ENCODE results near the gene RBM3. TPM values are rescaled to one million over a fixed set of nuclear protein-coding genes. Genes with fewer than 3 reads are reported as not detected.

RBM3 gene
- total RNA-seq, 4 donors from 2014 or later, result 118 to 178 (median 151) TPM

GRCh38 chrX:48592971-48593370 lies 18.7 kb downstream of the RBM3 start:
- Histone ChIP-seq H3K4me1 (no peaks in the 10 kb centered on the region), H3K4me3 (no peak overlapping the region), H3K27ac (no peak overlapping the region), H3K27me3 (no peaks in the 10 kb centered on the region), H3K9me3 (no peaks in the 10 kb centered on the region), H3K36me3 (no peaks in the 10 kb centered on the region)
- no peak for DNase-seq
- TF ChIP-seq POLR2A (IDR thresholded peaks at IDR 0.05), result no peak
- no peak for TF ChIP-seq CTCF (IDR thresholded peaks at IDR 0.05)

- Histone ChIP-seq H3K4me3 (no peak overlapping the region), H3K36me3 (peaks cover 0 to 21% (median 0%) of the 10 kb centered on the region in 3 donors), H3K9me3 (no peaks in the 10 kb centered on the region), H3K27me3 (no peaks in the 10 kb centered on the region), H3K4me1 (peaks cover 0 to 5% (median 0%) of the 10 kb centered on the region in 4 donors), H3K27ac (no peak overlapping the region)
- no peak for DNase-seq
- TF ChIP-seq CTCF (IDR thresholded peaks at IDR 0.05) (no peak), POLR2A (IDR thresholded peaks at IDR 0.05) (no peak)
These were observed 21.6 kb downstream of the RBM3 start for GRCh38 chrX:48595929-48596328.

- peak; percentile 82 to 96 (median 90) for DNase-seq
- peaks cover 0 to 5% (median 0%) of the 10 kb centered on the region in 4 donors for H3K4me1 ChIP-seq
- no peaks in the 10 kb centered on the region for H3K9me3 ChIP-seq
- TF ChIP-seq POLR2A (IDR thresholded peaks at IDR 0.05) (peak; percentile 47 to 70), CTCF (IDR thresholded peaks at IDR 0.05) (no peak)
- peak within 1 kb of the TSS; percentile 55 to 80 (median 78) for H3K4me3 ChIP-seq
- H3K36me3 ChIP-seq, result peaks cover 0 to 34% (median 0%) of the 10 kb centered on the region in 3 donors
- peak within 1 kb of the TSS; percentile 87 to 100 (median 98) for H3K27ac ChIP-seq
- no peaks in the 10 kb centered on the region for H3K27me3 ChIP-seq
These were observed 23.3 kb downstream of the RBM3 start, which contains the start of gene WDR13 for GRCh38 chrX:48597353-48598264. Gene WDR13, plus strand, starts transcription at chrX:48597492. Its CDS starts 505 bp downstream, at chrX:48597997.

- H3K27ac ChIP-seq, result peak overlapping the region in 2 of 4 donors; percentile 87 to 99
- peak overlapping the region in 2 of 4 donors; percentile 77 to 78 for H3K4me3 ChIP-seq
- no peaks in the 10 kb centered on the region for H3K9me3 ChIP-seq
- TF ChIP-seq POLR2A (IDR thresholded peaks at IDR 0.05), result no peak
- no peak for TF ChIP-seq CTCF (IDR thresholded peaks at IDR 0.05)
- DNase-seq, result no peak
- no peaks in the 10 kb centered on the region for H3K27me3 ChIP-seq
- H3K36me3 ChIP-seq, result peaks cover 0 to 43% (median 0%) of the 10 kb centered on the region in 3 donors
- H3K4me1 ChIP-seq, result peaks cover 0 to 5% (median 0%) of the 10 kb centered on the region in 4 donors
These were observed 24.3 kb downstream of the RBM3 start for GRCh38 chrX:48598614-48599013.

- no peak for TF ChIP-seq CTCF (IDR thresholded peaks at IDR 0.05)
- Histone ChIP-seq H3K9me3 (no peaks in the 10 kb centered on the region), H3K4me1 (peaks cover 0 to 5% (median 0%) of the 10 kb centered on the region in 4 donors), H3K27ac (no peak overlapping the region), H3K4me3 (no peak overlapping the region), H3K36me3 (peaks cover 0 to 49% (median 0%) of the 10 kb centered on the region in 3 donors), H3K27me3 (no peaks in the 10 kb centered on the region)
- DNase-seq, result no peak
These were observed 25.1 kb downstream of the RBM3 start for GRCh38 chrX:48599341-48599740.
